Measurements from ENCODE around the gene CPNE9.

The CPNE9 gene

GRCh38 chr3:9717563-9717962 is 13.9 kb downstream of the CPNE9 start:
- no peak for DNase-seq

GRCh38 chr3:9718118-9718517 is 14.5 kb downstream of the CPNE9 start:
- DNase-seq = no peak

GRCh38 chr3:9721015-9721699 is 17.5 kb downstream of the CPNE9 start:
- DNase-seq = no peak

GRCh38 chr3:9721700-9722060 is 18.0 kb downstream of the CPNE9 start:
- no peak for DNase-seq

- no peak for DNase-seq
Measured at GRCh38 chr3:9725775-9726515, 22.3 kb downstream of the CPNE9 start.

- DNase-seq = no peak
Measured at GRCh38 chr3:9727041-9727595, 23.5 kb downstream of the CPNE9 start.

- DNase-seq = peak; percentile 28
Measured at GRCh38 chr3:9727743-9728142, 24.1 kb downstream of the CPNE9 start.

- no peak for DNase-seq
Measured at GRCh38 chr3:9729419-9729818, 25.8 kb downstream of the CPNE9 start.

GRCh38 chr3:9730657-9731205 is 27.1 kb downstream of the CPNE9 start:
- DNase-seq = no peak

- peak; percentile 97 for DNase-seq
Measured at GRCh38 chr3:9731206-9732079, 27.8 kb downstream of the CPNE9 start, which contains the start of gene BRPF1. BRPF1 (plus strand) TSS chr3:9731735; CDS start chr3:9734141, 2,406 bp downstream.

- DNase-seq = no peak
Measured at GRCh38 chr3:9732080-9732739, 28.6 kb downstream of the CPNE9 start.

GRCh38 chr3:9732740-9733115 is 29.1 kb downstream of the CPNE9 start:
- no peak for DNase-seq

- DNase-seq = peak; percentile 22
Measured at GRCh38 chr3:9736831-9737230, 33.2 kb downstream of the CPNE9 start.

- DNase-seq = no peak
Measured at GRCh38 chr3:9739181-9739580, 35.5 kb downstream of the CPNE9 start.

GRCh38 chr3:9742560-9742959 is 38.9 kb downstream of the CPNE9 start:
- no peak for DNase-seq

- no peak for DNase-seq
Measured at GRCh38 chr3:9743548-9743947, 39.9 kb downstream of the CPNE9 start.

- DNase-seq = no peak
Measured at GRCh38 chr3:9744162-9744561, 40.5 kb downstream of the CPNE9 start.

GRCh38 chr3:9745521-9745920 is 41.9 kb downstream of the CPNE9 start:
- DNase-seq = no peak

- DNase-seq = peak; percentile 75
Measured at GRCh38 chr3:9746330-9746729, 42.7 kb downstream of the CPNE9 start.

GRCh38 chr3:9747267-9747666 is 43.6 kb downstream of the CPNE9 start:
- no peak for DNase-seq

- no peak for DNase-seq
Measured at GRCh38 chr3:9748031-9748430, 44.4 kb downstream of the CPNE9 start.

GRCh38 chr3:9749296-9749644 is 45.6 kb downstream of the CPNE9 start:
- DNase-seq = no peak
